ENCODE measurements around the gene DCDC2. TPM values are rescaled to one million over a fixed set of nuclear protein-coding genes. Genes with fewer than 3 reads are reported as not detected.
"Not testable (repeated sequence)": the region's sequence is repeated elsewhere in the genome, so short reads cannot be mapped to it uniquely, and the experiment has no call there.

Gene DCDC2
- total RNA-seq, 1 donor from 2014 or later = 5.5 TPM

GRCh38 chr6:24381476-24382219 lies 23.8 kb upstream of the DCDC2 start:
- Mint-ChIP-seq H3K4me3 (no peak overlapping the region), H3K36me3 (no peaks in the 10 kb centered on the region), H3K4me1 (ENCODE audit: unreplicated experiment) (peaks cover 9% of the 10 kb centered on the region), H3K9me3 (no peaks in the 10 kb centered on the region), H3K27me3 (no peaks in the 10 kb centered on the region), H3K27ac (no peak overlapping the region)
- no peak for DNase-seq (ENCODE audit: extremely low spot score, unreplicated experiment)
- TF ChIP-seq, protein P1, sequence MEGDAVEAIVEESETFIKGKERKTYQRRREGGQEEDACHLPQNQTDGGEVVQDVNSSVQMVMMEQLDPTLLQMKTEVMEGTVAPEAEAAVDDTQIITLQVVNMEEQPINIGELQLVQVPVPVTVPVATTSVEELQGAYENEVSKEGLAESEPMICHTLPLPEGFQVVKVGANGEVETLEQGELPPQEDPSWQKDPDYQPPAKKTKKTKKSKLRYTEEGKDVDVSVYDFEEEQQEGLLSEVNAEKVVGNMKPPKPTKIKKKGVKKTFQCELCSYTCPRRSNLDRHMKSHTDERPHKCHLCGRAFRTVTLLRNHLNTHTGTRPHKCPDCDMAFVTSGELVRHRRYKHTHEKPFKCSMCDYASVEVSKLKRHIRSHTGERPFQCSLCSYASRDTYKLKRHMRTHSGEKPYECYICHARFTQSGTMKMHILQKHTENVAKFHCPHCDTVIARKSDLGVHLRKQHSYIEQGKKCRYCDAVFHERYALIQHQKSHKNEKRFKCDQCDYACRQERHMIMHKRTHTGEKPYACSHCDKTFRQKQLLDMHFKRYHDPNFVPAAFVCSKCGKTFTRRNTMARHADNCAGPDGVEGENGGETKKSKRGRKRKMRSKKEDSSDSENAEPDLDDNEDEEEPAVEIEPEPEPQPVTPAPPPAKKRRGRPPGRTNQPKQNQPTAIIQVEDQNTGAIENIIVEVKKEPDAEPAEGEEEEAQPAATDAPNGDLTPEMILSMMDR (conservative IDR thresholded peaks at IDR 0.05) = no peak

DNA sequence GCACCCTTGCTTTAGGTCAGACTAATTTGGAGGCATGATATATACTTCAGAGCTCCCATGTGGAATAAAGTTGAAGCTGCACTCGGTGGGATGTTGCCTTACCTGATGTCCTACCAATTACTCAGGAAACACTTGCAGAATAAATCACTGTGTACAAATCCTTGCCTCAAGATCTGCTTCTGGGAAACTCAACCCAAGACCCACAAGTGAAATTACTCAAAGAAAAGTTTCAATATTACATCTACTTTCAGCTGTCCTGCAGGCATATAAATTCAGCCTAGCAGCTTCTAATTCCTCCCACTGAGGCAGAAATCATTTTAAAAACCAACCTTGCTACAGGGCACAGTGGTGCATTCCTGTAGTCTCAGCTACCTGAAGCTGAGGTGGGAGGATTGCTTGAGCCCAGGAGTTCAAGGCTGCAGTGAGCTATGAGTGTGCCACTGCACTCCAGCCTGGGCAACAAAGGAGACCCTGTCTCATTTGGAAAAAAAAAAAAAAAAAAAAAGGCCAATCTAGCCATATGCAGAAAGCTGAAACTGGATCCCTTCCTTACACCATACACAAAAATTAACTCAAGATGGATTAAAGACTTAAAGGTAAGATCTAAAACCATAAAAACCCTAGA lies 20.7 kb upstream of the DCDC2 start:
- no peak overlapping the region for H3K27ac Mint-ChIP-seq
- TF ChIP-seq, protein P1 (conservative IDR thresholded peaks at IDR 0.05) = no peak
- peaks cover 14% of the 10 kb centered on the region for H3K4me1 Mint-ChIP-seq (ENCODE audit: unreplicated experiment)
- no peaks in the 10 kb centered on the region for H3K27me3 Mint-ChIP-seq
- DNase-seq (ENCODE audit: extremely low spot score, unreplicated experiment) = no peak
- peaks cover under 1% of the 10 kb centered on the region for H3K9me3 Mint-ChIP-seq
- H3K4me3 Mint-ChIP-seq = no peak overlapping the region
- no peaks in the 10 kb centered on the region for H3K36me3 Mint-ChIP-seq

DNA sequence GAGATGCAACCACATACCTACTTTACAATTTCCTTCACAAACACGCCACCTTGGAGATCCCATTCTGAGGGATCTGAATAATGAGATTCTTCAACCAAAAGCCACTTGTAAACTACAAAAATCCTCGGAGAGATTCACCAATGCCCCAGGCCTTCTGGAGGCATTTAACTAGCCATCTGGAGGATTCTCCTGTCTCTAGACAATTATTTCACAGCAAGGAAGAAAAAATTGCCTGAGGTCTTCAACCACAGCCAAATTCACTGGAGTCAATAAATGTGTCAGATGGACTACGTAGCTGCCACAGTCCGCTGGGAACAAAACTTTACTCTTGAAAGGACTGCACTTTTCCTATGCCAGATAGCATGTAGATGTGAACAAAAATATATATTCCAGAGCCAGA lies 19.0 kb upstream of the DCDC2 start:
- no peak overlapping the region for H3K27ac Mint-ChIP-seq
- H3K4me3 Mint-ChIP-seq = no peak overlapping the region
- TF ChIP-seq, protein P1 (conservative IDR thresholded peaks at IDR 0.05) = no peak
- H3K36me3 Mint-ChIP-seq = no peaks in the 10 kb centered on the region
- H3K4me1 Mint-ChIP-seq (ENCODE audit: unreplicated experiment) = peaks cover 14% of the 10 kb centered on the region
- H3K27me3 Mint-ChIP-seq = no peaks in the 10 kb centered on the region
- H3K9me3 Mint-ChIP-seq = peaks cover 5% of the 10 kb centered on the region
- no peak for DNase-seq (ENCODE audit: extremely low spot score, unreplicated experiment)

- Mint-ChIP-seq H3K27me3 (no peaks in the 10 kb centered on the region), H3K4me3 (no peak overlapping the region), H3K4me1 (ENCODE audit: unreplicated experiment) (peaks cover 14% of the 10 kb centered on the region), H3K36me3 (no peaks in the 10 kb centered on the region), H3K27ac (no peak overlapping the region), H3K9me3 (peaks cover 5% of the 10 kb centered on the region)
- TF ChIP-seq, protein P1 (conservative IDR thresholded peaks at IDR 0.05) = no peak
- no peak for DNase-seq (ENCODE audit: extremely low spot score, unreplicated experiment)
These were observed 16.8 kb upstream of the DCDC2 start for GRCh38 chr6:24374612-24375011.

GRCh38 chr6:24365103-24365633 lies 7.3 kb upstream of the DCDC2 start:
- H3K27me3 Mint-ChIP-seq; H3K4me3 Mint-ChIP-seq; H3K27ac Mint-ChIP-seq; H3K4me1 Mint-ChIP-seq (ENCODE audit: unreplicated experiment); H3K36me3 Mint-ChIP-seq; DNase-seq (ENCODE audit: extremely low spot score, unreplicated experiment); H3K9me3 Mint-ChIP-seq: not testable (repeated sequence)

GRCh38 chr6:24362363-24362762 lies 4.5 kb upstream of the DCDC2 start:
- H3K36me3 Mint-ChIP-seq; H3K27ac Mint-ChIP-seq; H3K27me3 Mint-ChIP-seq; DNase-seq (ENCODE audit: extremely low spot score, unreplicated experiment); H3K4me3 Mint-ChIP-seq; H3K9me3 Mint-ChIP-seq: not testable (repeated sequence)
- H3K4me1 Mint-ChIP-seq (ENCODE audit: unreplicated experiment) = peaks cover 11% of the 10 kb centered on the region
